ES-I3 (cell line): ENCODE results near the gene KMT2B.

ENCODE experiments used
- H3K36me3 ChIP-seq: 2 replicates; pipeline ENCODE4 v1.6.1; 2013; ENCODE audit warnings: mild to moderate bottlenecking, low read length, control low read depth, moderate library complexity; ENCODE audit not compliant: insufficient read depth
- H3K4me1 ChIP-seq: 2 replicates; pipeline ENCODE4 v1.6.1; 2013; ENCODE audit warnings: mild to moderate bottlenecking, control low read depth, low read length; ENCODE audit not compliant: insufficient read depth
- H3K9ac ChIP-seq: 2 replicates; pipeline ENCODE4 v1.6.1; 2013; ENCODE audit warnings: low read depth, mild to moderate bottlenecking, low read length, moderate library complexity
- H3K9me3 ChIP-seq: 2 replicates; pipeline ENCODE4 v1.6.1; 2013; ENCODE audit warnings: mild to moderate bottlenecking, low read length, moderate library complexity; ENCODE audit not compliant: control insufficient read depth, insufficient read depth

The KMT2B gene

DNA sequence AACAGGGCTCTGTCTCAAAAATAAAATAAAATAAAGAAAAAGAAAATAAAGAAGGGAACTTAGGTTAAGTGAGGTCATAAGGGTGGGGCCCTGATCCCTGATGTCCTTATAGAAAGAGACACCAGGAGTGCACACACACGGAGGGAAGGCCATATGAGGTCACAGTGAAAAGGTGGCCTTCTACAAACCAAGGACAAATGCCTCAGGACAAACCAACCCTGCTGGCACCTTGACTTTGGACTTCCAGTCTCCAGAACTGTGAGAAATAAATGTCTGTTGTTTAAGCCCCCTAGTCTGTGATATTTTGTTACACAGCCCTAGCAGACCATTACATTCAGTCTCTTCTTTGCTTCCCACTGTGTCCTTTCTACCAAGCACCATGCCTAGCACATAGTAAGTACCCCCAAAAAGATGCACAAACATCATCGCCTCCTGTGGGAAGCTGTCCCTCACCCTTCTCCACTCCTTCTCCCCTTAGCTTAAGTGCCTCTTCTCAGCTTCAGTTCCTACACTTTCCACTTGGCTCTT is 21.8 kb upstream of the KMT2B start:
- no peaks in the 10 kb centered on the region for H3K9me3 ChIP-seq
- H3K4me1 ChIP-seq: no peaks in the 10 kb centered on the region
- no peaks in the 10 kb centered on the region for H3K36me3 ChIP-seq
- no peak overlapping the region for H3K9ac ChIP-seq

DNA sequence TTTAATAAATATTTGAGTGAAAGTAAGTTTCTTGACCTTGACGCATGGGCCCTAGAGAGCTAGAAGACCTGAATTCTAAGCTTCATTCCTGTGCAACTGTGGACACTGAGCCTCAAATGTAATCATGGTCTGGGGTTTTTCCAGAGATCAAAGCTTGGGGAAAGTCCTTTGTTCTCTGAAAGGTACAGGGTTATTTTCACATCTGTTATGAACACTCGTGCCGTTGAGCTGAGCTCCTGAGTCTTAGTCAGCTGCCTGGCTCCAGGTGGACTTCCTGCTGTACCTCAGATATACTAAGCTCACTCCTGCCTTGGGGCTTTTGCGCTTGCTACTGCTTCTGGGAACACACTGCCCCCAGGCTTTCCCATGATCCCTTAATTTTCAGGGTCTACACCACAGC is 21.0 kb upstream of the KMT2B start:
- Histone ChIP-seq H3K9ac (no peak overlapping the region), H3K9me3 (no peaks in the 10 kb centered on the region), H3K36me3 (no peaks in the 10 kb centered on the region), H3K4me1 (no peaks in the 10 kb centered on the region)

DNA sequence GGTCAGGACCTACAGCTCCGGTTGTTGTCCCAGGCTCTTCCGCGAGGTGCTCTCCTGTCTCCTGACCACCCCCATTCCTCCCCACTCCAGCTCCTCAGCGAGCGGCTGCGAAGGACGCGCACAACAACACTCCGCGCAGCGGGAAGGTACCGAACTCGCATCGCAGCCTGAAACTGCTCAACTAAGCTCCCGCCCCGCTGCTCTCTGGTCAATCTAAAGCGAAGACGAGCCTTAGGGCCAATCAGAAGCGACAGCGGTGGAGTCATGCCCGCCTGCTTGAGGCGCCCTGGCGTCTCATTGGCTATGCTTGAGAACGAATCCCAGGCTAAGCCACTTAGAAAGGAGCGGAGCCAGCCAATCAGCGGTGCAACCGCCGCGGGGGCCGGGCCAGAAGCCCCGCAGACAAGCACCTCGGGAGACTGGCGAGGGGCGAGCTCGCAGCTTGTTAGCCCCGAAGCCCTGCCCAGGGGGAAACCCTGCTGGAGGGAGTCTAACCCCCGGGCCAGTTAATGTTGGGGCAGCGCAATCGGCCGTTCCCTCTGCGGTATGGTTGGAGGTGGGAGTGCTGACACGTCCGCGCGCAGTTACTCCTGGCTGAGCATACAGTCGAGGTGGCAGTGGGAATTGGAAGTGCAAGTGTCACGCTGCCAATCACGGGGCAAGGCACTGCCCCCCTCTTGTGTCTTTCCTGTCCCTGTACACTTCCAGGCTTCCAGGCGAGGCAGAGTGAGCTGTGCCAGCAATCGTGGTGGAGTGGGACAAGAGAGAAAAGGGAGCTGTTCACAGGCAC is 15.4 kb upstream of the KMT2B start:
- H3K4me1 ChIP-seq: no peaks in the 10 kb centered on the region
- H3K9me3 ChIP-seq: no peaks in the 10 kb centered on the region
- H3K36me3 ChIP-seq: no peaks in the 10 kb centered on the region
- peak overlapping the region; percentile 53; the same call in 1 of the 2 replicates for H3K9ac ChIP-seq

DNA sequence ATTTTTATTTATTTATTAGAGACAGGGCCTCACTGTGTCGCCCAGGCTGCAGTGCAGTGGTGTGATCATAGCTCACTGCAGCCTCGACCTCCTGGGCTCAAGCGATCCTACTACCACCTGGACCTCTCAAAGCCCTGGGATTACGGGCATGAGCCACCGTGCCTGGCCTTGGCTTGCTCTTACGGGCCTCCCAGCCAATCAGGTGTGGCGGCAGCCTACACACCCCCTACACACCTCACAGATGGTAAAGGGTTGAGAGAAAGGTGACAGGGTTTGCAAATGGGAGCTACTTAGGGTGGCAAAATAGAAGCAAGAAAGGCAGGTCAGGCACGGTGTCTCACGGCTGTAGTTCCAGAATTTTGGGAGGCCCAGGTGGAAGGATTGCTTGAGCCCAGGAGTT is 14.5 kb upstream of the KMT2B start:
- no peaks in the 10 kb centered on the region for H3K4me1 ChIP-seq
- peak overlapping the region; percentile 53; the same call in 1 of the 2 replicates for H3K9ac ChIP-seq
- no peaks in the 10 kb centered on the region for H3K36me3 ChIP-seq
- H3K9me3 ChIP-seq: no peaks in the 10 kb centered on the region

DNA sequence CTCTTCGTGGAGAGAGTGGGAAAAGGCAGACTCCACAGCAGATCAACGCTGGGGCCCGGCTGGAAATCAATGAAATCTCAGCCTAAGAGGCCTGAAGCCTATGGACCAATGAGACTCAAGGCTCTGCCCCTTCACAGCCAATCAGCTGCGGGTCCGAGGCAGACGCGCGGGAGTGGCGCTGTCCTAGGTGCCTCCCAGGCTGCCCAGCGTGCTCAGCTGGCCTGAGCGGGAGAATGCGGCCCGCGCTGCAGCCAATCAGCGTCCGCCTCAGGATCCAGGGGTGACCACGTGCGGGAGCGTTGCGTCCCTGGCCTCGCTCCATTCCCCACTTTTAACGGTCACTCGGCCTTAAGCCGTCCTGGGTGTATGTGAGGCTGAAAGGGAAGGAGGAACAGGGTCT is 13.6 kb upstream of the KMT2B start, which contains the start of gene ZBTB32:
ZBTB32 (plus strand) TSS at position 341 of the 400 bp plus-strand sequence. CDS start 10,069 bp downstream, outside the sequence.
- no peak within 1 kb of the TSS for H3K9ac ChIP-seq
- H3K4me1 ChIP-seq: no peaks in the 10 kb centered on the region
- H3K9me3 ChIP-seq: no peaks in the 10 kb centered on the region
- H3K36me3 ChIP-seq: no peaks in the 10 kb centered on the region

DNA sequence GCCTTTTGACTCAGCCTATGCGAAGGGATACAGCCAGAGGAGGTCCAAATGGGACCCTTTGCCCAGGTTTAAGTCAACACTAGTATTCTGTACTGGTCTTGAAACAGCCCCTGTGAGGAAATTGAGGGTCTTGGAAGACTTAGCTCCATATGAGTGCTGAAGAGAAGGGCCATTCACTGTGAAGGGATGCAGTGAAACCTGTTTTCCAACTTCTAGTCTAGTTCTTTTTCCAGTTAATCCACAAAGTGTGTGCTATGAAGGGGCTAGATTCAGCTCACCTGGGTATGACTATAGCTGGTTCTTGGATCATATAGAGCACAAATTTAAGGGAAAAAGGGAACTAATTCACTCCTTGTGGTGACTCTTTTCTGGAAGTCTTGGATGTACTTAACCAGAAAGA is 9.4 kb upstream of the KMT2B start:
- Histone ChIP-seq H3K4me1 (peaks cover 12% of the 10 kb centered on the region), H3K9me3 (no peaks in the 10 kb centered on the region)

DNA sequence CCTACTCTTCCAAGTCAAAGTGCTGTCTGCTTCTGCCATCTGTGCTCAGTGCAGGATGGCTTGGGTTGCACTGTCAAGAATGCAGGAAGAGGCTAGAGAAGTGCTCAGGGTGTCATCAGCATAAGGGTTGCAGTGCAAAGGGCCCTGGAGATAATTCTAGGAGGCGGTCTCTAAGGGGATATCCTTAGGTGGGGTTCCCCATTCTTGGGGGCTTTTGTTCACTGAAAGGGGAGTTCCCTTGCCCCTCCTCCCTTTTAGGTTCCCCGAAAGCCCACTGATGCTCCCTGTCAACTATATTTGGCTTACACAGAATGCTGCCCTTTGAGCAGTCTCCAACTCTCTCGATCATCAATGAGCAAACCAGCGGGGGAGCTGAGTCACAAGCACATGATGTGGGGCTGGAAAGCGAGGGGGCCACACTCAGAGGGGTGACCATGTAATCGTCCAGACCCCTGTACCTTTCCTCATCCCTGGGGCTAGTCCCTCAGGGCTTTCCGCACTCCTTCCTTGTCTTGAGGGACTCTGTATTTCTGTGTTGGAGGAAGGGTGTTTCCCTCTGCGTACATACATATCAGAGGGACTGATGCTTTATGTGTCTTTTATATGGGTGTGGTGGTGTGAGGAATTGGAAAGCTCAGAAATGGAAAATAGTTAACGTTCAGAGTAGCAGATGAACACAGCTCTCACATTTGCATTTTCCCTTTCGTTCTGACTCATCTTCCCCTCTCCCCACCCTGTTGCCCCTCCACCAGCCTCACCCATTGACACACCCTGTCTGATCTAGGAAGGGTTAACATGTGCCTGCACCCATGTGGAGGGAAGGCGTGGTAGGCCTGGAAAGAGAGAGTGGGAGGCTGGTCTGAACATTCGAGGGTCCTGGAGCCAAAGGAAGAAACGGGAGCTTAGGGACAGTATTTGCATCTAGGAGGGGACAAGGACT is 6.7 kb upstream of the KMT2B start:
- no peaks in the 10 kb centered on the region for H3K36me3 ChIP-seq

More for the DNA sequence above, 9.4 kb upstream of the KMT2B start:
- H3K9ac ChIP-seq: no peak overlapping the region
- H3K36me3 ChIP-seq: no peaks in the 10 kb centered on the region

DNA sequence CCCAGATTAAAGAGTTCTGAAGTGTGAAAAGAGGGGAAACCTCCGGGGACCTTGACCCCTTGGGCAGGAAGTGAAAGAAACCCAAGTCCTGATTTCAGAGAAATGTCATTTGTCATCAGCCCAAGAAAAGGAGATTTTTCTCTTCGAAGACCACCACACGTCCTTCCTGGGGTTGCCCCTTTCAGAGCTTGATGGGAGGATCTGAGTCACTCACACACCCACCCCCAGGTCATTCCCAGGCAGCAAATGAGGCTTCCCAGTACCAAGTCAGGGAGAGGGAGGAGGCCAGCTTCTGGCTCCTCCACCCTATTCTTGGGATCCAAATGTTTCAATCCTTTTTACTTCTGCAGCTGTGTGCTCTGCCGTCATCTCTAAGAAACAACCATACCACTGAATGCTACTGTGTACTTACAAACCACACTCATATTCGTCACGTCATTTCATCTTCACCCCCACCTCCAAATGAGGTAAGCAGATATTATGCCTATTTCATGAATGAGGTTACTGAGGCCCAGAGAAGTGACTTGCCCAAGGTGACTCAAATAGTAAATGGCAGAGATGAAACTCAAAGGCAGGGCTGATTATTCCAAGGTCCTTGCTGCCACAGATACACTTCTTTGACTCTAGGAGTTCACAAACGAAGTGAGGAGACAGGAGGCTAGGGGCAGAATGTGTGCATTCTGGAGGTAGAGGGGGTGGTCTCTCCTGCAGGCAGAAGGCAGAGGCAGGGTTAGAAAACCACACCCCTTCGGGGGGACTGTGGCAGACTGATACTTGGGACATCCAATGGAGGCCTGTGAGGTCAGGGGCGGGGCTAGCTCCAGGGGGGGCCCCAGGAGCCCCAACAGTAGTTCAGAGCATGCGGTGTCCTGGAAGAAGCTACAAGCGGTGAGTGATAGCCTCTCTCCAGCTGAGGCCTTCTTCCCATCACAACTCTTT is 5.0 kb upstream of the KMT2B start:
- Histone ChIP-seq H3K36me3 (no peaks in the 10 kb centered on the region), H3K4me1 (peaks cover 18% of the 10 kb centered on the region), H3K9ac (no peak overlapping the region), H3K9me3 (no peaks in the 10 kb centered on the region)

More for the DNA sequence above, 6.7 kb upstream of the KMT2B start:
- peaks cover 18% of the 10 kb centered on the region for H3K4me1 ChIP-seq
- no peaks in the 10 kb centered on the region for H3K9me3 ChIP-seq
- peak overlapping the region; percentile 20; the same call in 1 of the 2 replicates for H3K9ac ChIP-seq

DNA sequence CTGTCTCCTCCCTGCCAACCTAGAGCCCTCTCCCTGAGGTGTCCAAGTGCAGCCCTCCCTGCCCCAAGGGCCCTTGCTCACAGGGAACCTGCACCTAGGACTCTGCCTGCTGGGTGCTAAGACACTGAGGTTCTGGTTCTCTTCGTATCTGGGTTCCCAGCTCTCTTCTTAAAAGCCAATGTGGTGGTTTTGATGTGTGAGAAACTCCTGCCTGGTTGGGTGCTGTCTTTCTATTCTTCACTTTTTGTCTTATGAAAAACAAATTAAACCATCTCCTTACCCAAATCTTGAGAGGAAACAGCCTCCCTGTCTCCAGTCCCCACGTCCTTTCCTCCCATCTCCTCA is 4.3 kb upstream of the KMT2B start:
- Histone ChIP-seq H3K9me3 (no peaks in the 10 kb centered on the region), H3K4me1 (peaks cover 18% of the 10 kb centered on the region), H3K36me3 (no peaks in the 10 kb centered on the region), H3K9ac (no peak overlapping the region)

DNA sequence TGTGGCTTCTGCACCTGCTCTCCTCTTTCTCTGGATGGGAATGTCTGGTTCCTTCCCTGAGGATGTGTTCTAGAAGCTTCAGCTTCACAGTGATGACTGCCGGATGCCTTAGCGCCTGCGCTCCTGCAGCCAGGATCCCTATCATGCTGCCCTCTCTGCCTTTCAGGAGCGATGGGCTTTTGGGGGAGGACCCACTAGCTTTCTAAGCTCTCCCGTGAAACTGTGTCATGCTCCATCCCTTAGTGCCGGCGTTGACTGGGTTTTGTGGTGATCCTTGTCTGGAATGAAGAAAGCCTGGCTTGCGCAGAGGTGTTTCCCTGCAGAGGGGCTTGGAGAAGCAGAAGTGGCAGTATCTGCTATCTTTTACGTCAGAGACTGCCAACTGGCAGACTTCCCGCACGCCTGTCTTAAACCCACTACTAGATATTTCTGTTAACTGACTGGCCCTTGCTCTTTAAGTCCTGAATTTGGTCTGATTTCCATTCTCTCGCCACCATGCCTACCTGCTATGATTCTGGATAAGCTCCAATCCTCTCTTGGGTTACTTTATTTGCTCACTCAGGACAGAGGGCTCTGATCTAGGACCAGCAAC is 3.8 kb upstream of the KMT2B start:
- no peak overlapping the region for H3K9ac ChIP-seq
- H3K9me3 ChIP-seq: no peaks in the 10 kb centered on the region
- peaks cover 18% of the 10 kb centered on the region for H3K4me1 ChIP-seq
- H3K36me3 ChIP-seq: no peaks in the 10 kb centered on the region

DNA sequence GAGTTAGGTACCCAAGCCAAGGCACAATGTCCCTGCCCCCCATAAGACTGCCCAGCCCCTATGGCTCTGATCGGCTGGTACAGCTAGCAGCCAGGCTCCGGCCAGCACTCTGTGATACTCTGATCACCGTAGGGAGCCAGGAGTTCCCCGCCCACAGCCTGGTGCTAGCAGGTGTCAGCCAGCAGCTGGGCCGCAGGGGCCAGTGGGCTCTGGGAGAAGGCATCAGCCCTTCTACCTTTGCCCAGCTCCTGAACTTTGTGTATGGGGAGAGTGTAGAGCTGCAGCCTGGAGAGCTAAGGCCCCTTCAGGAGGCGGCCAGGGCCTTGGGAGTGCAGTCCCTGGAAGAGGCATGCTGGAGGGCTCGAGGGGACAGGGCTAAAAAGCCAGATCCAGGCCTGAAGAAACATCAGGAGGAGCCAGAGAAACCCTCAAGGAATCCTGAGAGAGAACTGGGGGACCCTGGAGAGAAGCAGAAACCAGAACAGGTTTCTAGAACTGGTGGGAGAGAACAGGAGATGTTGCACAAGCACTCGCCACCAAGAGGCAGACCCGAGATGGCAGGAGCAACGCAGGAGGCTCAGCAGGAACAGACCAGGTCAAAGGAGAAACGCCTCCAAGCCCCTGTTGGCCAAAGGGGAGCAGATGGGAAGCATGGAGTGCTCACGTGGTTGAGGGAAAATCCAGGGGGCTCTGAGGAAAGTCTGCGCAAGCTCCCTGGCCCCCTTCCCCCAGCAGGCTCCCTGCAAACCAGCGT is 3.0 kb upstream of the KMT2B start:
- Histone ChIP-seq H3K9ac (no peak overlapping the region), H3K9me3 (no peaks in the 10 kb centered on the region), H3K4me1 (peaks cover 18% of the 10 kb centered on the region), H3K36me3 (no peaks in the 10 kb centered on the region)

DNA sequence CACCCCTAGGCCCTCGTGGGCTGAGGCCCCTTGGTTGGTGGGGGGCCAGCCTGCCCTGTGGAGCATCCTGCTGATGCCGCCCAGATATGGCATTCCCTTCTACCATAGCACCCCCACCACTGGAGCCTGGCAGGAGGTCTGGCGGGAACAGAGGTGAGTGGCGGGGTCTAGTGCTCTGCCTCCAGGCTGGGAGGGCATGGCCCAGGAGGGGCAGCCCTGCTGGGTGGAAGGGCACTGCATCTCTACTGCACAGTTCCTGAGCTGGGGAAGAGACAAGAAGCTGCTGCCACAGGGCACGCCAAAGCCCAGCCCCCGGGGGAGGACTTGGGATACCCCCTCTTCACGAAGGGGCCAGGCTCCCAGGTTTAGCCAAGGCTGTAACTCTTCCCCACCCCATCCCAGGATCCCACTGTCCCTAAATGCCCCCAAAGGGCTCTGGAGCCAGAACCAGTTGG is 2.4 kb upstream of the KMT2B start:
- peak overlapping the region; percentile 80 for H3K9ac ChIP-seq
- H3K4me1 ChIP-seq: peaks cover 15% of the 10 kb centered on the region
- no peaks in the 10 kb centered on the region for H3K9me3 ChIP-seq
- H3K36me3 ChIP-seq: no peaks in the 10 kb centered on the region
